ENCODE data around the gene PSMD3. TPM values are rescaled to one million over a fixed set of nuclear protein-coding genes. Genes with fewer than 3 reads are reported as not detected.

Gene PSMD3
- total and polyA plus RNA-seq, 9 of the 15 experiments (the other 6 are each of a cell fraction or from before 2014, with no cell fraction given): 2.0 to 251 (median 135) TPM

GRCh38 chr17:40025991-40026815 is 45.6 kb downstream of the PSMD3 start:
- in situ Hi-C loops (cut with MboI): no loop called here
- no peaks in the 10 kb centered on the region for H3K9me1 ChIP-seq (ENCODE audit: control insufficient read depth, insufficient read depth, low read length)
- DNase-seq (ENCODE audit: extremely low read depth in 1 of 4, low spot score in 3 of 4): peak in 1 of 4 experiments; percentile 10
- H3K4me1 ChIP-seq (replicated peaks in 1 of 2; ENCODE audit: control insufficient read depth in 2 of 2, insufficient read depth in 2 of 2, low read length in 2 of 2): peaks cover 2 to 18% of the 10 kb centered on the region in 2 experiments; a peak in 4 of 5 replicates
- H3K36me3 ChIP-seq (ENCODE audit: control insufficient read depth, insufficient read depth, low read length): peaks cover 91% of the 10 kb centered on the region
- H4K20me1 ChIP-seq (replicated peaks; ENCODE audit: control insufficient read depth, insufficient read depth, low read length): 0 out of 2 replicates have a peak, but pooled peaks cover 4% of the 10 kb centered on the region
- no TSS peak for BruUV-seq (replicated peaks)
- no peaks in the 10 kb centered on the region for H3K9me3 ChIP-seq (replicated peaks; ENCODE audit: control insufficient read depth, insufficient read depth, low read depth, low read length)
- no peak overlapping the region for H3K27ac ChIP-seq (ENCODE audit: extremely low read depth, low read depth, low read length)
- H2AFZ ChIP-seq (ENCODE audit: low read depth, low read length): no peak overlapping the region
- ATAC-seq: no peak
- H3K9ac ChIP-seq (ENCODE audit: insufficient read depth in 1 of 2, low read depth in 2 of 2, low read length in 2 of 2): peak overlapping the region in 1 of 2 experiments; percentile 76; a peak in 2 of 4 replicates
- H3K4me2 ChIP-seq (ENCODE audit: insufficient read depth, low read length): no peak overlapping the region
- TF ChIP-seq BHLHE40 (IDR thresholded peaks at IDR 0.05; ENCODE audit: low read length) (no peak), STAG1 (CRISPR knock-in tag; IDR thresholded peaks at IDR 0.05; ENCODE audit: borderline replicate concordance) (no peak), ASH1L (IDR thresholded peaks at IDR 0.05; ENCODE audit: borderline replicate concordance, low read depth, partially characterized antibody) (no peak), TEAD1 (CRISPR knock-in tag; IDR thresholded peaks at IDR 0.05) (no peak), FOXJ2 (tag; IDR thresholded peaks at IDR 0.05) (no peak), CBFA2T2 (conservative IDR thresholded peaks at IDR 0.05) (no peak), TARDBP (IDR thresholded peaks at IDR 0.05) (no peak), NR2C1 (IDR thresholded peaks at IDR 0.05) (no peak), NR2C1 (tag; IDR thresholded peaks at IDR 0.05) (no peak), ZNF140 (CRISPR knock-in tag; IDR thresholded peaks at IDR 0.05) (no peak), ZNF431 (CRISPR knock-in tag; IDR thresholded peaks at IDR 0.05) (no peak), FOS (IDR thresholded peaks at IDR 0.05; ENCODE audit: extremely low read depth, insufficient read length) (no peak), CSDE1 (IDR thresholded peaks at IDR 0.05) (no peak), NFXL1 (CRISPR knock-in tag; IDR thresholded peaks at IDR 0.05) (no peak), ZBTB26 (CRISPR knock-in tag; IDR thresholded peaks at IDR 0.05) (no peak), SP2 (IDR thresholded peaks at IDR 0.05; ENCODE audit: extremely low read depth, low read depth, low read length, poor library complexity, severe bottlenecking) (no peak)
- ChIA-PET CTCF (ENCODE audit: low intra/inter-chr PET ratio) (interaction anchor here (0.5 to 1.5 kb wide), 5 partner anchors 9 to 405 kb away, joined by 3 to 5 read pairs (median 3); no protein-coding TSS in a partner anchor), POLR2A (interaction anchor here (0.7 kb wide), 1 partner anchor 393 kb away, joined by 5 read pairs; no protein-coding TSS in a partner anchor)
- H3K27me3 ChIP-seq (ENCODE audit: control insufficient read depth in 2 of 2, insufficient read depth in 2 of 2, low read length in 2 of 2): no peaks in the 10 kb centered on the region
- H3K4me3 ChIP-seq: no peak overlapping the region
- 91% methylated on average over 22 of the region's 22 CpGs for WGBS (ENCODE audit: insufficient coverage, low coverage, missing lambda C conversion rate)
- intact Hi-C loops (cut with micrococcal nuclease): no loop called here
- no peak for FAIRE-seq
- H3K79me2 ChIP-seq (ENCODE audit: control insufficient read depth, insufficient read depth, low read length): no peaks in the 10 kb centered on the region

Measured in K562 (cell line).